NOMO-1 treated with dmso at 0.1 percent for 144 hours (cell line): ENCODE measurements around the gene ELANE.
"Not testable (repeated sequence)": the region's sequence is repeated elsewhere in the genome, so short reads cannot be mapped to it uniquely, and the experiment has no call there.

Experiments used
- DNase-seq: peaks from one replicate; lab custom pipeline; 2025; ENCODE audit not compliant: unreplicated experiment; lab: John Stamatoyannopoulos, UW

Gene ELANE

GRCh38 chr19:876780-877314, 24.7 kb downstream of the ELANE start:
- no peak for DNase-seq

DNA sequence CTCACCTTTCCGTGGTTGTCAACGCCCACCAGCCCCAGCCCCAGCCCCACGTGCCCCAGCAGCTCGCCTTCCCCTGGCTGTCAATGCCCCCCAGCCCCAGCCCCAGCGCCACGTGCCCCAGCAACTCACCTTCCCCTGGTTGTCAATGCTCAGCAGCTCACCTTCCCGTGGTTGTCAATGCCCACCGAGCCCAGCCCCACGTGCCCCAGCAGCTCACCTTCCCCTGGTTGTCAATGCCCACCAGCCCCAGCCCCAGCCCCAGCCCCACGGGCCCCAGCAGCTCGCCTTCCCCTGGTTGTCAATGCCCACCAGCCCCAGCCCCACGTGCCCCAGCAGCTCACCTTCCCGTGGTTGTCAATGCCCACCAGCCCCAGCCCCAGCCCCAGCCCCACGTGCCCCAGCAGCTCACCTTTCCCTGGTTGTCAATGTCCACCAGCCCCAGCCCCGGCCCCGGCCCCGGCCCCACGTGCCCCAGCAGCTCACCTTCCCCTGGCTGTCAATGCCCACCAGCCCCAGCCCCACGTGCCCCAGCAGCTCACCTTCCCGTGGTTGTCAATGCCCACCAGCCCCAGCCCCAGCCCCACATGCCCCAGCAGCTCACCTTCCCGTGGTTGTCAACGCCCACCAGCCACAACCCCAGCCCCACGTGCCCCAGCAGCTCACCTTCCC, 26.0 kb downstream of the ELANE start:
- DNase-seq = not testable (repeated sequence)

DNA sequence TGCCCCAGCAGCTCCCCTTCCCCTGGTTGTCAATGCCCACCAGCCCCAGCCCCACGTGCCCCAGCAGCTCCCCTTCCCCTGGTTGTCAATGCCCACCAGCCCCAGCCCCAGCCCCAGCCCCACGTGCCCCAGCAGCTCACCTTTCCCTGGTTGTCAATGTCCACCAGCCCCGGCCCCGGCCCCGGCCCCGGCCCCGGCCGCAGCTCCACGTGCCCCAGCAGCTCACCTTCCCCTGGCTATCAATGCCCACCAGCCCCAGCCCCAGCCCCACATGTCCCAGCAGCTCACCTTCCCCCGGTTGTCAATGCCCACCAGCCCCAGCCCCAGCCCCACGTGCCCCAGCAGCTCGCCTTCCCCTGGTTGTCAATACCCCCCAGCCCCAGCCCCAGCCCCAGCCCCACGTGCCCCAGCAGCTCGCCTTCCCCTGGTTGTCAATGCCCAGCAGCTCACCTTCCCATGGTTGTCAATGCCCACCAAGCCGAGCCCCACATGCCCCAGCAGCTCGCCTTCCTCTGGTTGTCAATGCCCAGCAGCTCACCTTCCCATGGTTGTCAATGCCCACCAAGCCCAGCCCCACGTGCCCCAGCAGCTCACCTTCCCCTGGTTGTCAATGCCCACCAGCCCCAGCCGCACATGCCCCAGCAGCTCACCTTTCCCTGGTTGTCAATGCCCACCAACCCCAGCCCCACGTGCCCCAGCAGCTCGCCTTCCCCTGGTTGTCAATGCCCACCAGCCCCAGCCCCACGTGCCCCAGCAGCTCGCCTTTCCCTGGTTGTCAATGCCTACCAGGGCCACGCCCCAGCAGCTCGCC, 26.9 kb downstream of the ELANE start:
- DNase-seq = not testable (repeated sequence)

DNA sequence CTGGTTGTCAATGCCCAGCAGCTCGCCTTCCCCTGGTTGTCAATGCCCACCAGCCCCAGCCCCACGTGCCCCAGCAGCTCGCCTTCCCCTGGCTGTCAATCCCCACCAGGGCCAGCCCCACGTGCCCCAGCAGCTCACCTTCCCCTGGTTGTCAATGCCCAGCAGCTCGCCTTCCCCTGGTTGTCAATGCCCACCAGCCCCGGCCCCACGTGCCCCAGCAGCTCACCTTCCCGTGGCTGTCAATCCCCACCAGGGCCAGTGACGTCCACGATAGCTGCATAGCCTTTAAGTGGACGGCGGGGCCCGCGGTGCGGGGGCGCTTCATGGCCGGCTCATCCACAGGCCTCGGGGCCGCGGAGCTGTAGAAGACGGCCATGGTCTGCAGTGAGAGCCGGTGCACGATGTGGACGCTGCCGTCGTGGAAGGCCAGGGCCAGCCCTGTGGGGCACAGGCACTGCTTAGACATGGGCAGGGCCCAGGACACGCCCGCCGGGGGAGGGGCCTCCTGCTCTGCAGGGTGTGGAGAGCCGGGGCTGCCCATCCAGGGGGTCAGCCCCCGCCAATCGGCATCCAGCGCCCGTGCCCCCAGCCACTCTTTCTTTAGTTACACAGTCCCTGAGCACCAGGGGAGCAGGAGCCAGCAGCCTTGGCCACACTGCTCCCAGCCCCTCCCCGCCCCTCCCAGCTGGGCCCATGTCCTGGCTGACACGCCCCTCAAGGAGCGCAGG, 27.8 kb downstream of the ELANE start:
- no peak for DNase-seq

- no peak for DNase-seq
These were observed 29.4 kb downstream of the ELANE start for GRCh38 chr19:881385-882071.

DNA sequence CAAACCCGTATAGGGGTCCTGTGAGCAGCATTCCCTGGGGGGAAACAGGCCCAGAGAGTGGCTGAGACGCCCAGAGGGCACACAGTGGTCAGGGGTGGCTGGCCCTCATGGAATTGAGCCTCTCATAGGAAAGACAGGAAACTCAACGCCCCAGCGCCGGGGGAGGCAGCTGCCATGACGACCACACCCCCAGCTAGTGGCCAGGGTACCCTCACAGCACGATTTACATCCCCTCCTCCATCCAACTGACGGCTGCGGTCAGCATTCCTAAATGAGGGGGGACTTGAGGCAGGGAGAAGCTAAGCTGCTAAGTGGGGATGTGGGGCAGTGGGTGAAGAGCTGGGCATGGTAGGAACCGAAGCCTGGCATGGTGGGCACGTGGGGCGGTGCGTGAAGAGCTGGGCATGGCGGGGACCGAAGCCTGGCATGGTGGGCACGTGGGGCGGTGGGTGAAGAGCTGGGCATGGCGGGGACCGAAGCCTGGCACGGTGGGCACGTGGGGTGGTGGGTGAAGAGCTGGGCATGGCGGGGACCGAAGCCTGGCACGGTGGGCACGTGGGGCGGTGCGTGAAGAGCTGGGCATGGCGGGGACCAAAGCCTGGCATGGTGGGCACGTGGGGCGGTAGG, 30.9 kb downstream of the ELANE start:
- no peak for DNase-seq

GRCh38 chr19:883661-884211, 31.6 kb downstream of the ELANE start:
- DNase-seq = no peak

GRCh38 chr19:884420-885211, 32.5 kb downstream of the ELANE start:
- DNase-seq = no peak

DNA sequence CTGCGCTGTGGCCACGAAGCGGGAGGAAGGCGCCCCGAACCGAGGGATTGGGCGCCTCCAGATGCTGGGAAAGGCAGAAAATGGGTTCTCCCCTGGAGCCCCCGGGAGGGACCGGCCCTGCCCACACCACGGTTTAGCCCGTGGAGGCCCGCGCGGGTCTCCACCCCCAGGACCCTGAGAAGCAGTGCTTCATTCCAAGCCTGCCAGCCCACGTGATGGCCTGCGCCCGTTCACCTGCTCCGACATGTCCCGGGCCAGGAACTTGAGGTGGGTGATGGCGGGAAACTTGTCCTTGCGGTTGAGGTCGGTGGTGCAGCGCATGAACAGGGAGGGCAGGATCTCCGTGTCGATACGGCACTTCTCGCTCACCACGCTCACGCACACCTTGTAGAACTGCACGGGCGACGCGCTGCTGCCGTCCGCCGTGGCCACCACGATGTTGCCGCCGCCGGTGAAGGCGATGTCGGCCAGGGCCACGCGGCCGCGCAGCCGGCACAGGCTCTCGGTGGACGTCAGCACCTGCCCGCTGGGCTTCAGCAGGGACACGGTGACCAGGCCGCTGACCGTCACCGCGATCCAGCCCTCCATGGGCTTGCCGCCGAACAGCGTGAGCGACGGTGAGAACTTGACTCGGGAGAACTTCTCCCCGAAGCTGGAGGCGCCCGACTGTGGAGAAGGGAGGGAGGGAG, 33.6 kb downstream of the ELANE start:
- no peak for DNase-seq

DNA sequence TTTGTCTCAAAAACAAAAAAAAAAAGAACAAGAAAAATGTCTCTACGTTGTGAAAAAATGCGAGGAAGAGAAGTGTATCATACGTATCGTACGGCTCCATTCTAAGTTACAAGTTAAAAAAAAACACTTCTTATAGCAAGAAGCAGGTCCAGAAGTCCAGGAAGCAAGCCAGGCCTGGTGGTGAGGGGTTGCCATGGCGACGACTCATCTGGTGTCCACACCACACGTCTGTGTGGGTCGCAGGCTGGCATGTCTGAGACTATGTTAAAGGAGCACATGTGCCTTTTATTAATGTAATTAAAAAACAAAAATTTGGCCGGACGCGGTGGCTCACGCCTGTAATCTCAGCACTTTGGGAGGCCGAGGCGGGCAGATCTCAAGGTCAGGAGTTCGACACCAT, 35.0 kb downstream of the ELANE start:
- DNase-seq = no peak

- DNase-seq = no peak
These were observed 35.5 kb downstream of the ELANE start for GRCh38 chr19:887599-887998.

DNA sequence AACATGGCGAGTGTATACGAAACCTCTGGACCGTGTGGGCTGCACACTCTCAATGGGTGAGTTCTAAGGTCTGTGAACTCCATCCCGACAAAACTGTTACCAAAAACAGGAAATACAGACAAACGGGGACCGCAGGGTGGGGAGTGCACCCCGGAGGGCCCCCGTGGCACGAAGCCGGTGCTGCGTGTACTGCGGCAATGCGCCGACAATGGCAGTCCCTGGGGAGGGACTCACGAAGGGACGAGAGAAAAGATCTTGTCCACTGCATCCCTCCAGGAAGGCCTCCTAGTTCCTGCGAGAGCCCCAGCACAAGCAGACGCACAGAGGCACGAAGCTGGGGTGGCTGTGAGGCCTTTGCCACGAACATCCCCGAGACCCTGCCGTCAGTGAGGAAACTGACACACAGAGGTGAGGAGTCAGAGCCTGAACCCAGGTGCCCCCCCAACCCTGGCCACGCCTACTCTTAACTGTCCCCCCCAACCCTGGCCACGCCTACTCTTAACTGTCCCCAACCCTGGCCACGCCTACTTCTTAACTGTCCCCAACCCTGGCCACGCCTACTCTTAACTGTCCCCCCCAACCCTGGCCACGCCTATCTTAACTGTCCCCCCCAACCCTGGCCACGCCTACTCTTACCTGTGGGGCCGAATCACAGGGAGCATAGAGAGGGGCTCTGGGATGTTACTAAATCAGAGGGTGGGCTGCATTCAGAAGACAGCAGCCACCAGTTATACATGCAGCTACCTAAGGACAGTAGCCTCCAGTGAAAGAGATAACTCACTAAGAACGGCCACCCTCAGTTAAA, 36.7 kb downstream of the ELANE start:
- no peak for DNase-seq

GRCh38 chr19:889662-890295, 37.7 kb downstream of the ELANE start:
- no peak for DNase-seq

- no peak for DNase-seq
These were observed 38.7 kb downstream of the ELANE start for GRCh38 chr19:890831-891230.

DNA sequence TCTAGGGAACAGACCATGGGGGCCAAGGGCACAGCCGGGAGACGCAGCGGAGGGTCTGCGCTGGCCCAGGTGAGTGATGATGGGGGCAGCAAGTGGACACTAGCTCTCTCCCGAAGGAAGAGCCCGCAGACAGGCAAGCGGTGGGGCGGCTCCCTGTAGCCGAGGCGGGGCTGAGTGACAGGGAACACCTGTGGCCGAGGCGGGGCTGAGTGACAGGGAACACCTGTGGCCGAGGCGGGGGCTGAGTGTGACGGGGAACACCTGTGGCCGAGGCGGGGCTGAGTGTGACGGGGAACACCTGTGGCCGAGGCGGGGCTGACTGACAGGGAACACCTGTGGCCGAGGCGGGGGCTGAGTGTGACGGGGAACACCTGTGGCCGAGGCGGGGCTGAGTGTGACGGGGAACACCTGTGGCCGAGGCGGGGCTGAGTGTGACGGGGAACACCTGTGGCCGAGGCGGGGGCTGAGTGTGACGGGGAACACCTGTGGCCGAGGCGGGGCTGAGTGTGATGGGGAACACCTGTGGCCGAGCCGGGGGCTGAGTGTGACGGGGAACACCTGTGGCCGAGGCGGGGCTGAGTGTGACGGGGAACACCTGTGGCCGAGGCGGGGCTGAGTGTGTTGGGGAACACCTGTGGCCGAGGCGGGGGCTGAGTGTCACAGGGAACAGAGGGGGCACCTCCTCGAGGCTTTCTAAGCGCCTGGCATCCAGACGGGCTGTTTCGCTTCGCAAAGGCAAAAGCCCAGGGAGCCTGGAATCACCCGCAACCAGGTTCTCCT, 39.5 kb downstream of the ELANE start:
- not testable (repeated sequence) for DNase-seq

- DNase-seq = no peak
These were observed 40.3 kb downstream of the ELANE start for GRCh38 chr19:892243-892893.
